HG02852 (cell line): ENCODE data around the gene NOD1.
"Not testable (repeated sequence)": the region's sequence is repeated elsewhere in the genome, so short reads cannot be mapped to it uniquely, and the experiment has no call there.

Experiments used
- ATAC-seq: cut with Tn5 transposase; IDR thresholded peaks from one replicate; pipeline ENCODE4 v1.9.1; 2021; ENCODE audit warnings: mild to moderate bottlenecking, moderate library complexity; ENCODE audit not compliant: unreplicated experiment

The NOD1 gene

GRCh38 chr7:30423788-30424505, 54.6 kb downstream of the NOD1 start:
- no peak for ATAC-seq

- no peak for ATAC-seq
Observed at GRCh38 chr7:30422922-30423321, 55.7 kb downstream of the NOD1 start.

DNA sequence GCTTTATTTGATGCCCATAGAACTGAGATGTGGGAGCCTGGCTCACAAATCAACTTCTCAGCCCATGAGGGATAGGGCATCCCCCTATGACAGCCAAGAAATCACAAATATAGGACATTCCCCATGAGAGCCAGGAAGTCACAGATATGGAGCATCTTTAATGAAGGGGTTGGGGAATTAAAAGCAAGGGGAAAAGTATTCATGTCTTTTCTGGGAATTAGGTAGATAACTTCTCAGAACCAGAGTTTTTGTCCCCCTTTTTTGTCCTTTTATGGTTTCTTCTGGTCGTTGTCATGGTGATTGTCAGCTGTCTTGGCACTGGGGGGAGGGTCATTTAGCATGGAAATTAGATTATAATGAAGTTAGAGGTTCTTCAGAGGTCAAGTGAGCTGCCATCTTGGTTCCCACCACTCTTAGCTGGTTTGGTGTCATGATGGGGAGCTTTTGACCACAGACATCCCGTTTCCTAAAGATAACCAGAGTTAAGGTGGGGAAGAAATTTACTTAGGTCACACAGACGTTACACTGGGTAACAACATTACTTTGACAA, 56.9 kb downstream of the NOD1 start:
- no peak for ATAC-seq

DNA sequence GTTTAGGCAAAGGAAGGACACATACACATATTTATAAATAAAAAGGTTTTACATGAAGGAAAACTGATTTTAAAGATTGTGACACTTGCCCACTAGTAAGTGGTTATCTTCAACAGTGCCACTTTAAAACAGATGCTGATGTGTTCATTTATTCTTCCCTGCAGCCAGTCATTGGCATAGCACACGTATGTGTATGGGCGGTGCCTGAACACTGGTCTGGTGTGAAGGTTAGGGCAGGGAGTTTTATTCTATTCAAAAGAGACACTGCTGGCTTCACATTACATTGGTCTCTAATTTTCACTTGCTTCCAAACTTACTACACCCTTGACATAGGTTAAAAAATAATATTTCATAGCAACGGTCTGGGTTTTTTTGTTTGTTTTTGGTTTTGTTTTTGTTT, 57.9 kb downstream of the NOD1 start:
- ATAC-seq, result no peak

- ATAC-seq, result not testable (repeated sequence)
Observed at GRCh38 chr7:30420080-30420479, 58.5 kb downstream of the NOD1 start.

GRCh38 chr7:30413864-30414263, 64.7 kb downstream of the NOD1 start:
- no peak for ATAC-seq

- no peak for ATAC-seq
Observed at GRCh38 chr7:30412782-30413504, 65.6 kb downstream of the NOD1 start.

- ATAC-seq, result no peak
Observed at GRCh38 chr7:30411897-30412296, 66.7 kb downstream of the NOD1 start.

DNA sequence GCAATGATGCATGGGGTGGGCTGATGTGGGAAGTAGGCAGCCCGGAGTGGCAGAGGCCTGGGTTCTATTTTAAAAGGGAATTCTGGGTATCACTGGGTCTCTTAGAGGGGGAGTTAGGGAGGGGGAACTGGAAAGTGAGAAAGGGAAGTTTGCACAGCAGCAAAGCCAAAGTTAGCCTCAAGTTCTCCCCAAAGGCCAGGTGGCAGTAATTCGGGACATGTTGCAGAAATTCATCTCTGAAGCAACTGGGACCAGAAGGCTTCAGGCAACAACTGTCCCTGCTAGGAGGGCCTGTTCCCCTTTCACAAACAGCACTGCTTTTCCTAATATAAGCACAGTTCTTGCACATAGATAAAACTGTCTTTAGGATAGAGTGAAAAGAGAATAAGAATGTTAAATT, 67.4 kb downstream of the NOD1 start:
- no peak for ATAC-seq

DNA sequence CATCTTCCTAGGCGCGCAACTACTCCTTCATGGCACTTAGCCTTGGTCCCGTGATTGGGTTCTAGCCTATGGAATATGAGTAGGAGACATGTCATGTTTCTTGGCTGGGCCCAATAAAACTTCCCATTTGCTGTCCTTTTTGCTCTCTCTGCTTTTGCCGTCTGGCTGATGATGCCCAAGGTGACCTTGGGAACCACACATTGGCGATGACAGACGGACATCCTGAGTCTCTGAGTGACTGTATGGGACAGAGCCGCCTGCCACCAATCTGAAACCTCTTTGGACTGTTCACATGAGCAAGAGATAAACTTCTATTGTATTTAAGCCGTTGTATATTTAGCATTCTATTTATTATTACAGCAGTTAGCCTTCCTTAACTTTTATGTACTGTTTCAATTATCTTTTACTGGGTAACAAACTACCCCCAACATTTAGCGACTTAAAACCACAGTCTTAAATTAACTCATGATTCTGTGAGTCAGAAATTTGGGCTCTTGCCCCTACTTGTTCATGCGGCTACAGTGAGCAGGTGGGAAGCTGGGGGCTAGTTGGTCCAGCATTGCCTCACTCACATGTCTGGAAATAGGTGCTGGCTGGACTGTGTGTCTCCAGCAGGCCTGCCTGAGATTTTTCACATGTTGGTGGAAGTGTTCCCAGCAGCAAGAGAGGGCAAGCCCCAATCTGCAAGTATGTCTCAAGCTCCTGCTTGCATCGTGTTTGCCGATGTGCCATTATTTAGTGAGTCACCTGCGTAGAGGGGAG, 71.7 kb downstream of the NOD1 start:
- no peak for ATAC-seq

GRCh38 chr7:30405179-30405578, 73.4 kb downstream of the NOD1 start:
- ATAC-seq, result no peak

- no peak for ATAC-seq
Observed at GRCh38 chr7:30403477-30403876, 75.1 kb downstream of the NOD1 start.

- no peak for ATAC-seq
Observed at GRCh38 chr7:30396389-30396788, 82.2 kb downstream of the NOD1 start.

DNA sequence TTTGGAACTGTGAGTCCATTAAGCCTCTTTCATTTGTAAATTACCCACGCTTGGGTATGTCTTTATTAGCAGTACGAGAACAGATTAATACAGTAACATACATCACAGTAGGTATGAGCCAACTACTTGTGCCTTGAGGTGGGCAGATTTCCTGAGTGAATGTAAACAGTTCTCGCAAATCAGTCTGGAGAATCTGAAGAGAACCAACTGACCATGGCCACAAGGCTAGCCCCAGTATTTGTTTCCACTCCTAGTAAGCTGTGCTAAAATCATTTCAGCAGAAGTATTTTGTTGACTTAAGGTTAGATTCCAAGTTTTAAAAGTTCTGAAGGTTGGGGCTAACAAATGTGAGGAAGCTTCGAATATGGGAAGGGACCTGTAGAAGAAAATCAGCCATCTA, 82.9 kb downstream of the NOD1 start:
- no peak for ATAC-seq

- no peak for ATAC-seq
Observed at GRCh38 chr7:30391806-30392205, 86.8 kb downstream of the NOD1 start.

DNA sequence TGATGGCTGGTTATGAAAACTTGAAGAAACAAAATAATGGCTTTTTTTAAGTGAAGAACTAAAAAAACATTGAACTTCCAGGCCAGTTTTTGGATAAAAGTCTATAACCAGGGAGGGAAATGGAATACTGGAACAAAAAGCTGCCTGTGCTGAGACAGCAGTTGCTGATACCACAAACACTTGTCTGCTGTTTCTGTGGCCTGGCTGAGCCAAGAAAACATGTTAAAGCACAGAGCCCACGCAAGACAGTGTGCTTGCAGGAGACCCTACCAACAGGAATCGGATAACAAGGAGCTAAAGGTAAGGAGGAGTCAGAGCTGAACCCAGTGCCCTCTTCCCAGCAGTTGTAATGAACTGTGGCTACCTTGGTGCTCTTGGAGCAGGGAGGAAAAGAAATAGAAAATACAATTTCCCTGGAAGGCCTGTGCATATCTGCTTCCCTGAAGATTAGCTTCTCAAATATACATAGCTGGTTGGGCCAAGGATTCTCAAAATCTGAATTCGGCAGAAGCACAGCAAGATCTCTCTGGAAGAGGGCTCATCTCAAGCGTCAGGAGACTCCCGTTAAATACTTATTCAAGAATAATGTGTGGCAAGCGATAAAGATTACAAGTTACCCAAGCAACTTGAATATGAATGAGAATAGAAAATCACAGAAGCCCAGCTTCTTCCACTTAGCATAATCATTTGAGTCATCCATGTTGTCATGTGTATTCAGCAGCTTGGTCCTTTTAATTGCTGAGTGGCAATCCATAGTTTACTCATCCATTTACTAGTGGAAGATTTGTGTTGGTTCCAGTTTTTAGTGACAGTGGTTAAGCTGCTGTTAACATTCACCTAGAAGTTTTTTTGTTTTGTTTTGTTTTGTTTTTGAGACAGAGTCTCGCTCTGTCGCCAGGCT, 87.6 kb downstream of the NOD1 start:
- no peak for ATAC-seq

DNA sequence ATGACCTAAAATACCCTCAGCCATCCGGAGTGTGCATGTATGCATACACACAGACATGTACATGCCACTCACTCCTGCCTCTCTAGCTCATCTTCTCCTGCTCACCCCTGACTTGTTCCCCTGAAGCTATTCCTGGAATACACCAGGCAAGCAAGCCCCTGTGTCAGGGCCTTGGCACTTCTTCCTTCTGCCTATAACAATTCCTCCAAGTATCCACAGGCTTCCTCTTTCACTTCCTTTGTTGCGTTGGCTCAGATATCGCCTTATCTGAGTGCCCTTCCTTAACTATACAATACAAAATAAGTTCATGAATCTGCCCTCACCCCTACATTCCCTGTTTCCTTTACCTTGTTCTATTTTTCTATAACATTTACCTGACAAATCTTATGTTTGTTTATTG, 88.8 kb downstream of the NOD1 start:
- no peak for ATAC-seq

DNA sequence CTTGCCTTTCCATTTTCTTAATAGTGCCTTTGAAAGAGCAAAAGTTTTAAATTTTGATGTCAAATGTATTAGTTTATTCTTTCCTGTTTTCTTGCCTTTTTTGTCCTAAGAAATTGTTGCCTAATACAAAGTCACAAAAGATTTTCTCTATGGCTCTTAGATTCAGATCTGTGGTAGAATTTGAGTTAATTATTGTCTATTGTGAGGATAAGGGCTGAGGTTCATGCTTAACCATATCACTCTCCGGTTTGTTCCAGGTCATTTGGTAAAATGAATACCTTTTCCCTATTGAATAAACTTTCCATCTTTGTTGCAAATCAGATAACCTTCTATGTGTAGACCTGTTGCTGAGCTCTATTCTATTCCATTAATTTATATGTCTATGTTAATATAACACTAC, 96.0 kb downstream of the NOD1 start:
- ATAC-seq, result no peak

DNA sequence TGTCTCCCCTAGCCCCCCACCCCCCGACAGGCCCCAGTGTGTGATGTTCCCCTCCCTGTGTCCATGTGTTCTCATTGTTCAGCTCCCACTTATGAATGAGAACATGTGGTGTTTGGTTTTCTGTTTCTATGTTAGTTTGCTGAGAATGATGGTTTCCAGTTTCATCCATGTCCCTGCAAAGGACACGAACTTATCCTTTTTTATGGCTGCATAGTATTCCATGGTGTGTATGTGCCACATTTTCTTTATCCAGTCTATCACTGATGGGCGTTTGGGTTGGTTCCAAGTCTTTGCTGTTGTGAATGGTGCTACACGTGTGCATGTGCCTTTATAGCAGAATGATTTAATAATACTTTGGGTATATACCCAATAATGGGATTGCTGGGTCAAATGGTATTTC, 97.8 kb downstream of the NOD1 start:
- not testable (repeated sequence) for ATAC-seq

DNA sequence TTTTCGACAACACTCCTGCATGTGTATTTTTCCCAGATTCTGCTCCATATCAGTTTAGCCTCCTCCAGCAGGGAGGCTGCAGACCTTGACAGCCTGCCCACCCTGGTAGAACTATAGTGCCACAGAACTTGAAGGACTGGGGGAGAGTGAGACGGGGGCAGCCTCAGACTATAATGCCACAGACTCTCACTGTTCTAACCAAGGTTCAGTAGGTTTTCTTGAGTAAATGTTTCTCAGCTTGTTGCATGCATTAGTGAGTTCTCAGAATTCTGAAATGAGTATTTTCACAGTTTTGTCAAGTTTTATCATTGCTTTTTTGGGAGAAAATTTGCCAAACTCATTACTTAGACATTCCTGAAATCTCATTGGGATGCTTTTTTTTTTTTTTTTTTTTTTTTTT, 98.3 kb downstream of the NOD1 start:
- ATAC-seq, result no peak

DNA sequence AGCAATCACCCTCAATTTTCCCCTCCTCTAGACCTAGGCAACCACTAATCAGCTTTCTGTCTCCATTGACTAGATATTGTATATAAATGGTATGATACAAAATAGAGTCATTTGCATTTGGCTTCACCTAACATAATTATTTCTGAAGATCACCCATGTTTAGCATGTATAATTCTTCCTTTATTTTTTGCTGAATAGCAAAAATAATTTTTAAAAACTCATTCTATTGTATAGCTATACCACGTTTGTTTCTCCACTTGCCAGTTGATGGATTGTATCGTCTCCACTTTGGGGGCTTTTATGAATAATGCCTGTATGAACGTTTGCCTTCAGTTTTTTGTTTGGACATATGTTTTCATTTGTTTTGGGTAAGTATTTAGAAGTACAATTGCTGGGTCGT, 98.8 kb downstream of the NOD1 start:
- ATAC-seq, result no peak
